Fibroblast of pulmonary artery (primary cell): ENCODE results near the gene GAS2L2.

Experiments
- DNase-seq: peaks from one replicate; pipeline ENCODE4 v3.0.0-alpha.2; 2010; ENCODE audit warnings: low read depth
- H3K4me3 ChIP-seq: replicated peaks from 2 replicates; pipeline ENCODE4 v1.5.1; 2011; ENCODE audit warnings: low read depth, mild to moderate bottlenecking, control low read depth, low read length, moderate library complexity
- TF ChIP-seq, protein P1 (sequence below): IDR thresholded peaks from 2 replicates; pipeline ENCODE4 v1.5.1; 2011; ENCODE audit warnings: mild to moderate bottlenecking, control low read depth, low read length, inconsistent platforms; ENCODE audit errors: missing control alignments

The GAS2L2 gene

DNA sequence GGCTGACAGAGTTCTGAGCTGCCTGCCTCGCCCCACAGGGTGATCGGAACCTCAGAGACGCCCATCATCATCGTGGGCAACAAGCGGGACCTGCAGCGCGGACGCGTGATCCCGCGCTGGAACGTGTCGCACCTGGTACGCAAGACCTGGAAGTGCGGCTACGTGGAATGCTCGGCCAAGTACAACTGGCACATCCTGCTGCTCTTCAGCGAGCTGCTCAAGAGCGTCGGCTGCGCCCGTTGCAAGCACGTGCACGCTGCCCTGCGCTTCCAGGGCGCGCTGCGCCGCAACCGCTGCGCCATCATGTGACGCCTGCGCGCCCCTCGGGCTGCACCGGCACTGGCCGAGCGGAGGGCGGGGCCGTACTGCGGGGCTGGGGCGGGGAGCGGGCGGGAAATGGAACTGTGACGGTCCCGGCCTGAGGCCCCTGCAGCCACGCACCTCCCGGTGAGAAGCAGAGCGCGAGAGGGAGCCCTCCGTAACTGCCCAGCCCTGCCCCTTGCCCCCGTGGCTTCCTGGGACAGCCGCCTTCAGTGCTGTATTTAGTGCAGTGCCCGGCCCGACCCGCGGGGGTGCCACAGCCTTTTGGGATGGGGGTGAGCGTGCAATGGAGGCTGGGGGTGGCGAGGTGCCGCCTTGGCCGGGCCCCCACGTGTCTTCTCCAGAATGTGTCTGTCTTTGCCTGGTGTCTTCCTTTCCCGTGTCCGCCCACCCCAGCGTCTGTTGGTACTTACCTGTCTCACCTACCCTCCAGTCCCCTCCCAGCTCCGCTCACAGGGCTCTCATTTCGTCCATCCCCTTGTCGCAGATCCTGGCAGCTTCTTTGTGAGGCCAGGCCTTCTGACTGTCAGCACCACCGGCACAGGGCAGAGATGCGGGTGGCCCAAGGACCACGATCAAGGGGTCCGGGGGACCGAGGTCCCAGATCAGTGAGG lies 11.8 kb downstream of the GAS2L2 start:
- no peak for DNase-seq
- TF ChIP-seq, protein P1, sequence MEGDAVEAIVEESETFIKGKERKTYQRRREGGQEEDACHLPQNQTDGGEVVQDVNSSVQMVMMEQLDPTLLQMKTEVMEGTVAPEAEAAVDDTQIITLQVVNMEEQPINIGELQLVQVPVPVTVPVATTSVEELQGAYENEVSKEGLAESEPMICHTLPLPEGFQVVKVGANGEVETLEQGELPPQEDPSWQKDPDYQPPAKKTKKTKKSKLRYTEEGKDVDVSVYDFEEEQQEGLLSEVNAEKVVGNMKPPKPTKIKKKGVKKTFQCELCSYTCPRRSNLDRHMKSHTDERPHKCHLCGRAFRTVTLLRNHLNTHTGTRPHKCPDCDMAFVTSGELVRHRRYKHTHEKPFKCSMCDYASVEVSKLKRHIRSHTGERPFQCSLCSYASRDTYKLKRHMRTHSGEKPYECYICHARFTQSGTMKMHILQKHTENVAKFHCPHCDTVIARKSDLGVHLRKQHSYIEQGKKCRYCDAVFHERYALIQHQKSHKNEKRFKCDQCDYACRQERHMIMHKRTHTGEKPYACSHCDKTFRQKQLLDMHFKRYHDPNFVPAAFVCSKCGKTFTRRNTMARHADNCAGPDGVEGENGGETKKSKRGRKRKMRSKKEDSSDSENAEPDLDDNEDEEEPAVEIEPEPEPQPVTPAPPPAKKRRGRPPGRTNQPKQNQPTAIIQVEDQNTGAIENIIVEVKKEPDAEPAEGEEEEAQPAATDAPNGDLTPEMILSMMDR, result no peak
- H3K4me3 ChIP-seq, result no peak overlapping the region

- TF ChIP-seq, protein P1, result no peak
- no peak for DNase-seq
- H3K4me3 ChIP-seq, result no peak overlapping the region
Measured at GRCh38 chr17:35740216-35740615, 12.8 kb downstream of the GAS2L2 start.

DNA sequence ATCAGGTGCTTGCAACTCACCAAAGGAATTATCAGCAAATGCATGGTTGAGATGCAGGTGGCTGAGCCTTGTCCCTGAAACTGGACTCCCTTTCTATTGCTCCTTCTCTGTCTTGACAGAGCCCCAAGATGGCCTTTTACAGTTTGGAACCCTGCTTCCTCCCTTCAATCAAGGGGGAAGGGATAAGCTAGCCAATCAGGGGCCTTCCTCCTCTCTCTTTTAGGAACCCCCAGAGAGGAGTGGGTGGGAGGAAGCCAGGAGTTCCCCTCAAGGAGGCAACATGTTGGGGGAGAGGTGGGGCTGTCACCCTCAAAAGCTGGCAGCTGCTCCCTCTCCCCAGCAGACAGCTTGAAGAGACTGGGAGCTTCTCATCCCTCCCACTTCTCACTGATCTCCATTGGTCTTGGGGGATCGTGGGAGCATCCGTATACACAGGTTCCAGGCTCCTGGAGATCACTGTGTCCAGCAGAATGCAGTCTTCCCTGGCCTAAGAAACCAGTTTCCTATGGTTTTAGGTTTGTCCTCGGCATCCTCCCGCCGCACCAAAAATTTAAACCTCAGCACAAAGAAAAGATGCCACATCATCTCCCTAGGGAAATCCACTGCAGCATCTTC lies 14.4 kb downstream of the GAS2L2 start:
- no peak for DNase-seq
- TF ChIP-seq, protein P1, result no peak
- no peak overlapping the region for H3K4me3 ChIP-seq

- TF ChIP-seq, protein P1, result no peak
- no peak overlapping the region for H3K4me3 ChIP-seq
- no peak for DNase-seq
Measured at GRCh38 chr17:35736236-35736635, 16.8 kb downstream of the GAS2L2 start.

- no peak overlapping the region for H3K4me3 ChIP-seq
- no peak for DNase-seq
- TF ChIP-seq, protein P1, result no peak
Measured at GRCh38 chr17:35735036-35735805, 17.8 kb downstream of the GAS2L2 start.

DNA sequence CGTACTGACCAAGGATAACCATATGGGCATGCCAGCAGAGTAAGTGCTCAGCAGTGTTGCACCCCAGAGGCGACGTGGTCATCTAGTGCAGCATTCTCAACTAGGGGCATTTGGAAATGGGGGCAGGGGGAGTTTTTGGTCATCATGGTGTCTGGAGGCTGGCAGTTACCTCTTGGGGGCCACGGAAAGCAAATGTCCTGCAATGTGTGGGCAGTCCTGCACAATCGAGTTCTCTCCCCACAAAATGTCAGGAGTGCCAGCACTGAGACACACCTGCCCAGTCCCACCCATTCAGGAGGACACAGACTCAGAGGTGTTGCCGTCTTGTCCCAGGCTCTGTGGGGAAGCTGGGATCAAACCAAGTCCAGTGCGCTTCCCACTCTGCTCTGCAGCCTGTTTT lies 18.6 kb downstream of the GAS2L2 start:
- no peak overlapping the region for H3K4me3 ChIP-seq
- no peak for DNase-seq
- TF ChIP-seq, protein P1, result no peak
